GM23338 (cell line): Measurements from ENCODE around the gene LMNTD2.

Experiments used
- CTCF ChIP-seq, 2 experiments: fragments of 200-600 bp in 1 of 2; sonication (generic) in 1 of 2; conservative IDR thresholded peaks; 2 replicates each; pipeline versions ENCODE4 v1.5.1 to v1.6.1; 2016 to 2017; ENCODE audit warnings: antibody characterized with exemption in 2 of 2, low read depth in 2 of 2, mild to moderate bottlenecking in 2 of 2, moderate library complexity in 1 of 2
- REST ChIP-seq: IDR thresholded peaks from one replicate; pipeline ENCODE4 v1.6.1; 2018; ENCODE audit warnings: antibody characterized with exemption; ENCODE audit not compliant: unreplicated experiment

- no peak for TF ChIP-seq CTCF (conservative IDR thresholded peaks at IDR 0.05; ENCODE audit: low read depth in 2 of 2)
- TF ChIP-seq REST = no peak
Observed at GRCh38 chr11:537622-538430, 22.7 kb downstream of the LMNTD2 start.
